SK-N-SH treated with all-trans-retinoic acid at 6 μM for 48 hours (cell line): ENCODE data around the gene ZNF697.

ENCODE experiments used
- ATAC-seq: fragments of 200-7000 bp; cut with Tn5 transposase; 3 replicates; pipeline ENCODE4 v1.9.1; 2020; ENCODE audit warnings: mild to moderate bottlenecking, moderate library complexity
- ARNTL ChIP-seq: fragments of 450-650 bp; formaldehyde crosslinking; IDR thresholded peaks from 2 replicates; pipeline ENCODE4 v1.5.0; 2020; ENCODE audit warnings: low read depth, mild to moderate bottlenecking, moderate library complexity, borderline replicate concordance
- CSDC2 ChIP-seq: fragments of 250-450 bp; sonication (Bioruptor Pico); IDR thresholded peaks from 2 replicates; pipeline ENCODE4 v1.5.0; 2020; ENCODE audit warnings: mild to moderate bottlenecking, moderate library complexity
- ESRRG ChIP-seq: fragments of 250-450 bp; sonication (Bioruptor Pico); IDR thresholded peaks from 2 replicates; pipeline ENCODE4 v1.6.1; 2021; ENCODE audit warnings: mild to moderate bottlenecking
- GLIS3 ChIP-seq: fragments of 250-450 bp; sonication (Bioruptor Pico); IDR thresholded peaks from 2 replicates; pipeline ENCODE4 v1.5.0; 2020; ENCODE audit warnings: mild to moderate bottlenecking, moderate library complexity
- ISL1 ChIP-seq: fragments of 250-450 bp; sonication (Bioruptor Pico); IDR thresholded peaks from 2 replicates; pipeline ENCODE4 v2.1.2; 2022; ENCODE audit warnings: mild to moderate bottlenecking, moderate library complexity
- OSR1 ChIP-seq: fragments of 250-450 bp; sonication (Bioruptor Pico); IDR thresholded peaks from 2 replicates; pipeline ENCODE4 v1.8.0; 2022; ENCODE audit warnings: moderate library complexity, mild to moderate bottlenecking, inconsistent platforms
- PPARA ChIP-seq: fragments of 250-450 bp; sonication (Bioruptor Pico); IDR thresholded peaks from 2 replicates; pipeline ENCODE4 v1.5.0; 2020; ENCODE audit warnings: mild to moderate bottlenecking, borderline replicate concordance
- RARB ChIP-seq: fragments of 250-450 bp; sonication (Bioruptor Pico); IDR thresholded peaks from 2 replicates; pipeline ENCODE4 v1.8.0; 2021; ENCODE audit warnings: mild to moderate bottlenecking, moderate library complexity
- SNAI2 ChIP-seq: fragments of 250-450 bp; sonication (Bioruptor Pico); IDR thresholded peaks from 2 replicates; pipeline ENCODE4 v1.5.0; 2020; ENCODE audit warnings: mild to moderate bottlenecking, moderate library complexity
- TCF4 ChIP-seq: fragments of 250-450 bp; sonication (Bioruptor Pico); IDR thresholded peaks from 2 replicates; pipeline ENCODE4 v1.8.0; 2021; ENCODE audit warnings: mild to moderate bottlenecking, moderate library complexity, borderline replicate concordance
- TOX ChIP-seq: fragments of 250-450 bp; sonication (Bioruptor Pico); IDR thresholded peaks from 2 replicates; pipeline ENCODE4 v1.8.0; 2021; ENCODE audit warnings: mild to moderate bottlenecking, moderate library complexity, borderline replicate concordance
- ZC3H10 ChIP-seq: fragments of 250-450 bp; sonication (Bioruptor Pico); IDR thresholded peaks from 2 replicates; pipeline ENCODE4 v1.5.1; 2021; ENCODE audit warnings: mild to moderate bottlenecking, moderate library complexity
- ZFP30 ChIP-seq: fragments of 450-650 bp; formaldehyde crosslinking; IDR thresholded peaks from 2 replicates; pipeline ENCODE4 v1.5.0; 2022; ENCODE audit warnings: mild to moderate bottlenecking, moderate library complexity
- ZNF565 ChIP-seq: fragments of 450-650 bp; formaldehyde crosslinking; conservative IDR thresholded peaks from 2 replicates; pipeline ENCODE4 v1.5.0; 2020; ENCODE audit warnings: low read depth, mild to moderate bottlenecking, moderate library complexity
- ZNF70 ChIP-seq: fragments of 450-650 bp; formaldehyde crosslinking; IDR thresholded peaks from 2 replicates; pipeline ENCODE4 v1.5.0; 2020; ENCODE audit warnings: mild to moderate bottlenecking, moderate library complexity
- ZNF8 ChIP-seq: fragments of 450-650 bp; formaldehyde crosslinking; IDR thresholded peaks from 2 replicates; pipeline ENCODE4 v1.5.0; 2020; ENCODE audit warnings: mild to moderate bottlenecking, moderate library complexity
- TF ChIP-seq, protein P1 (sequence below): fragments of 250-450 bp; sonication (Bioruptor Pico); IDR thresholded peaks from 2 replicates; pipeline ENCODE4 v1.8.0; 2021; ENCODE audit warnings: low read depth, mild to moderate bottlenecking, moderate library complexity, borderline replicate concordance
- TF ChIP-seq, protein P2 (sequence below): fragments of 250-450 bp; sonication (Bioruptor Pico); IDR thresholded peaks from 2 replicates; pipeline ENCODE4 v1.5.1; 2020; ENCODE audit warnings: low read depth, mild to moderate bottlenecking, moderate library complexity
- TF ChIP-seq, protein P3 (sequence below): fragments of 250-450 bp; sonication (Bioruptor Pico); IDR thresholded peaks from 2 replicates; pipeline ENCODE4 v1.8.0; 2020; ENCODE audit warnings: mild to moderate bottlenecking, moderate library complexity, borderline replicate concordance
- TF ChIP-seq, protein P4 (sequence below): fragments of 250-450 bp; sonication (Bioruptor Pico); IDR thresholded peaks from 2 replicates; pipeline ENCODE4 v1.5.1; 2021; ENCODE audit warnings: mild to moderate bottlenecking, moderate library complexity
- TF ChIP-seq, protein P5 (sequence below): fragments of 250-450 bp; sonication (Bioruptor Pico); IDR thresholded peaks from 2 replicates; pipeline ENCODE4 v1.5.0; 2020; ENCODE audit warnings: mild to moderate bottlenecking, moderate library complexity

The ZNF697 gene

DNA sequence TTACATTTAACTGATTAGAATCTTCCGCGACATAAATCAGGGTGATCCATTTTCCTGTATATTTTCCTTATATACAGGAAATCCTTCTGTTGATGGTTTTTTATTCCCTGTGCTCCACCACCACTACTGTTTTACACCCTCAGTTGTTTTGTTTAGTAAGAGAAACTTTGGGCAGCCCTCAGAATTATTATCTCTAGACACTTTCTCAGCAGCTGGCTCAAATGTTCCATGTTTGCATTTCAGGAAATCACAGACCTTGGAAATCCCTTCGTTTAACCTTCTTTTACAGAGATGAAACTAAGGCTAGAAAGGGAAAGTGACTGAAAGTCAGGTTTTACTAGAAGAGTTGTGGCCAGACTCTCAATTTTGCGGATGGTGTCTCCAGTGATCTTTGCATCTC, 15.2 kb downstream of the ZNF697 start:
- TF ChIP-seq ARNTL (CRISPR knock-in tag) (no peak), PPARA (CRISPR knock-in tag) (no peak), ZNF565 (CRISPR knock-in tag) (no peak)
- TF ChIP-seq, protein P1, sequence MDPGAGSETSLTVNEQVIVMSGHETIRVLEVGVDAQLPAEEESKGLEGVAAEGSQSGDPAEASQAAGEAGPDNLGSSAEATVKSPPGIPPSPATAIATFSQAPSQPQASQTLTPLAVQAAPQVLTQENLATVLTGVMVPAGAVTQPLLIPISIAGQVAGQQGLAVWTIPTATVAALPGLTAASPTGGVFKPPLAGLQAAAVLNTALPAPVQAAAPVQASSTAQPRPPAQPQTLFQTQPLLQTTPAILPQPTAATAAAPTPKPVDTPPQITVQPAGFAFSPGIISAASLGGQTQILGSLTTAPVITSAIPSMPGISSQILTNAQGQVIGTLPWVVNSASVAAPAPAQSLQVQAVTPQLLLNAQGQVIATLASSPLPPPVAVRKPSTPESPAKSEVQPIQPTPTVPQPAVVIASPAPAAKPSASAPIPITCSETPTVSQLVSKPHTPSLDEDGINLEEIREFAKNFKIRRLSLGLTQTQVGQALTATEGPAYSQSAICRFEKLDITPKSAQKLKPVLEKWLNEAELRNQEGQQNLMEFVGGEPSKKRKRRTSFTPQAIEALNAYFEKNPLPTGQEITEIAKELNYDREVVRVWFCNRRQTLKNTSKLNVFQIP = no peak
- ATAC-seq = no peak

DNA sequence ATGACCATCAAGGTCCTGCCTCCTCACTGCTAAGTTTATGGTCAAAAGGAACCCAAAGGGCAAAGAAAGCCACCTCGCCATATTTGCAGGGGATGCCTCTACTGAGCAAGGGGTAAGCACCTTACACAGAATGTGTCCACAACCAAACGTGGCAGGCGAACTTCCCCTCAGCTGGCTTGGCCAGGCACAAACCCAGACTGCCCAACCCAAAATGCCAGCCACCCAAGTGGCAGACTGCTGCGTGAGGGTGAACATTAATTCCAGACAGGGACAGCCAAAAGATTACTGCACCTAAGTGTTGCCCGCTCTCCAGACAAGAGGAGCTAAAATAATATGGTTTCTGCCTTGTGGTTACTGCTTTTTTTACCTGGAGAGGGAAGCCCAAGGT, 16.0 kb downstream of the ZNF697 start:
- TF ChIP-seq ISL1 = no peak
- TF ChIP-seq OSR1 (CRISPR knock-in tag) = no peak
- TF ChIP-seq GLIS3 = no peak
- no peak for TF ChIP-seq TCF4 (CRISPR knock-in tag)
- TF ChIP-seq, protein P2, sequence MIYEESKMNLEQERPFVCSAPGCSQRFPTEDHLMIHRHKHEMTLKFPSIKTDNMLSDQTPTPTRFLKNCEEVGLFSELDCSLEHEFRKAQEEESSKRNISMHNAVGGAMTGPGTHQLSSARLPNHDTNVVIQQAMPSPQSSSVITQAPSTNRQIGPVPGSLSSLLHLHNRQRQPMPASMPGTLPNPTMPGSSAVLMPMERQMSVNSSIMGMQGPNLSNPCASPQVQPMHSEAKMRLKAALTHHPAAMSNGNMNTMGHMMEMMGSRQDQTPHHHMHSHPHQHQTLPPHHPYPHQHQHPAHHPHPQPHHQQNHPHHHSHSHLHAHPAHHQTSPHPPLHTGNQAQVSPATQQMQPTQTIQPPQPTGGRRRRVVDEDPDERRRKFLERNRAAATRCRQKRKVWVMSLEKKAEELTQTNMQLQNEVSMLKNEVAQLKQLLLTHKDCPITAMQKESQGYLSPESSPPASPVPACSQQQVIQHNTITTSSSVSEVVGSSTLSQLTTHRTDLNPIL = no peak
- TF ChIP-seq, protein P3, sequence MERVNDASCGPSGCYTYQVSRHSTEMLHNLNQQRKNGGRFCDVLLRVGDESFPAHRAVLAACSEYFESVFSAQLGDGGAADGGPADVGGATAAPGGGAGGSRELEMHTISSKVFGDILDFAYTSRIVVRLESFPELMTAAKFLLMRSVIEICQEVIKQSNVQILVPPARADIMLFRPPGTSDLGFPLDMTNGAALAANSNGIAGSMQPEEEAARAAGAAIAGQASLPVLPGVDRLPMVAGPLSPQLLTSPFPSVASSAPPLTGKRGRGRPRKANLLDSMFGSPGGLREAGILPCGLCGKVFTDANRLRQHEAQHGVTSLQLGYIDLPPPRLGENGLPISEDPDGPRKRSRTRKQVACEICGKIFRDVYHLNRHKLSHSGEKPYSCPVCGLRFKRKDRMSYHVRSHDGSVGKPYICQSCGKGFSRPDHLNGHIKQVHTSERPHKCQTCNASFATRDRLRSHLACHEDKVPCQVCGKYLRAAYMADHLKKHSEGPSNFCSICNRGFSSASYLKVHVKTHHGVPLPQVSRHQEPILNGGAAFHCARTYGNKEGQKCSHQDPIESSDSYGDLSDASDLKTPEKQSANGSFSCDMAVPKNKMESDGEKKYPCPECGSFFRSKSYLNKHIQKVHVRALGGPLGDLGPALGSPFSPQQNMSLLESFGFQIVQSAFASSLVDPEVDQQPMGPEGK = no peak
- no peak for TF ChIP-seq ZNF565 (CRISPR knock-in tag)
- no peak for TF ChIP-seq SNAI2
- TF ChIP-seq ZNF70 = no peak
- TF ChIP-seq, all 23 proteins: peak for 0
- peak; percentile 10 for ATAC-seq

DNA sequence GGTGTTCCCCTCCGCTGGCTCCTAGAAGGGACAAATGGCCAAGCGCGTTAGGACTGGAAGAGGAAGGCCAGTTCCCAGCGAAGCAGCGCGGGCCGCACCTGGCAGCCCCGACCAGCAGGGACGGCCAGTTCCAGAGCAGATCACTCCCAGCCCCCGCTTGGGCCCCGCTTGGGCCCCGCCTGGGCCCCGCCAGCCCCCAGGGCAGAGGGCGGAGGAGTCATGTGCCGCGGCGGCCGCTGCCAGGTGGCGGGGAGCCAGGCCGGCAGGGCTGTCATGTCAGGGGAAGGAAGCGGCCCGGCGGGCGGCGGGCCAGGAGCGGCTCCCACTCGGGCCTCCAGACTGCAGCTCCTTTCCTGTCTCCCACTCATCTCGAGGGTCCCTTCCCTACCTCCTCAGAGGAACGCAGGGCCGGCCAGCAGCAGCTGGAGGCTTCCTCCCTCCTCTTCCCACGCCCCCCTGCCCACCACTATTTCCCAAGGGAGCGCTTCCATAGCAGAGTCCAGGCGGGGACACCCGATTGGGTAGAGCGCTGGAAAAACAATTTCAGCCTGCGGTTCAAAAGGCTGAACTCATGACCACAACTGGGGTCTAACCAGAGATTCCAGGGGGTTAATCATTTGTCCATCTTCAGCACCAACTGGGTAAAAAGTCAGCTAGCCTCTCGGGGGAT, 16.5 kb downstream of the ZNF697 start:
- peak; percentile 87 for ATAC-seq

More for the DNA sequence above, 16.5 kb downstream of the ZNF697 start:
- no peak for TF ChIP-seq PPARA (CRISPR knock-in tag)
- TF ChIP-seq TOX (CRISPR knock-in tag) = no peak
- TF ChIP-seq GLIS3 = no peak
- TF ChIP-seq, protein P4, sequence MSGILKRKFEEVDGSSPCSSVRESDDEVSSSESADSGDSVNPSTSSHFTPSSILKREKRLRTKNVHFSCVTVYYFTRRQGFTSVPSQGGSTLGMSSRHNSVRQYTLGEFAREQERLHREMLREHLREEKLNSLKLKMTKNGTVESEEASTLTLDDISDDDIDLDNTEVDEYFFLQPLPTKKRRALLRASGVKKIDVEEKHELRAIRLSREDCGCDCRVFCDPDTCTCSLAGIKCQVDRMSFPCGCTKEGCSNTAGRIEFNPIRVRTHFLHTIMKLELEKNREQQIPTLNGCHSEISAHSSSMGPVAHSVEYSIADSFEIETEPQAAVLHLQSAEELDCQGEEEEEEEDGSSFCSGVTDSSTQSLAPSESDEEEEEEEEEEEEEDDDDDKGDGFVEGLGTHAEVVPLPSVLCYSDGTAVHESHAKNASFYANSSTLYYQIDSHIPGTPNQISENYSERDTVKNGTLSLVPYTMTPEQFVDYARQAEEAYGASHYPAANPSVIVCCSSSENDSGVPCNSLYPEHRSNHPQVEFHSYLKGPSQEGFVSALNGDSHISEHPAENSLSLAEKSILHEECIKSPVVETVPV (CRISPR knock-in tag) = no peak
- TF ChIP-seq, protein P1 = no peak
- TF ChIP-seq SNAI2 = no peak
- TF ChIP-seq CSDC2 (CRISPR knock-in tag) = no peak
- TF ChIP-seq ESRRG (CRISPR knock-in tag) = no peak
- no peak for TF ChIP-seq ZFP30 (CRISPR knock-in tag)
- TF ChIP-seq ZC3H10 (CRISPR knock-in tag) = no peak
- no peak for TF ChIP-seq ZNF565 (CRISPR knock-in tag)
- TF ChIP-seq, protein P5, sequence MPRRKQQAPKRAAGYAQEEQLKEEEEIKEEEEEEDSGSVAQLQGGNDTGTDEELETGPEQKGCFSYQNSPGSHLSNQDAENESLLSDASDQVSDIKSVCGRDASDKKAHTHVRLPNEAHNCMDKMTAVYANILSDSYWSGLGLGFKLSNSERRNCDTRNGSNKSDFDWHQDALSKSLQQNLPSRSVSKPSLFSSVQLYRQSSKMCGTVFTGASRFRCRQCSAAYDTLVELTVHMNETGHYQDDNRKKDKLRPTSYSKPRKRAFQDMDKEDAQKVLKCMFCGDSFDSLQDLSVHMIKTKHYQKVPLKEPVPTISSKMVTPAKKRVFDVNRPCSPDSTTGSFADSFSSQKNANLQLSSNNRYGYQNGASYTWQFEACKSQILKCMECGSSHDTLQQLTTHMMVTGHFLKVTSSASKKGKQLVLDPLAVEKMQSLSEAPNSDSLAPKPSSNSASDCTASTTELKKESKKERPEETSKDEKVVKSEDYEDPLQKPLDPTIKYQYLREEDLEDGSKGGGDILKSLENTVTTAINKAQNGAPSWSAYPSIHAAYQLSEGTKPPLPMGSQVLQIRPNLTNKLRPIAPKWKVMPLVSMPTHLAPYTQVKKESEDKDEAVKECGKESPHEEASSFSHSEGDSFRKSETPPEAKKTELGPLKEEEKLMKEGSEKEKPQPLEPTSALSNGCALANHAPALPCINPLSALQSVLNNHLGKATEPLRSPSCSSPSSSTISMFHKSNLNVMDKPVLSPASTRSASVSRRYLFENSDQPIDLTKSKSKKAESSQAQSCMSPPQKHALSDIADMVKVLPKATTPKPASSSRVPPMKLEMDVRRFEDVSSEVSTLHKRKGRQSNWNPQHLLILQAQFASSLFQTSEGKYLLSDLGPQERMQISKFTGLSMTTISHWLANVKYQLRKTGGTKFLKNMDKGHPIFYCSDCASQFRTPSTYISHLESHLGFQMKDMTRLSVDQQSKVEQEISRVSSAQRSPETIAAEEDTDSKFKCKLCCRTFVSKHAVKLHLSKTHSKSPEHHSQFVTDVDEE (CRISPR knock-in tag) = no peak
- TF ChIP-seq ZNF70 = no peak
- TF ChIP-seq, protein P3 = no peak
- no peak for TF ChIP-seq ZNF8 (CRISPR knock-in tag)
- no peak for TF ChIP-seq RARB (CRISPR knock-in tag)
